Measurements from ENCODE around the gene RGS3.

GRCh38 chr9:113634596-113635515, 171.3 kb downstream of the RGS3 start:
- TF ChIP-seq POLR2A (IDR thresholded peaks at IDR 0.05) (no peak), POLR2AphosphoS5 (IDR thresholded peaks at IDR 0.05) (no peak), CTCF (IDR thresholded peaks at IDR 0.05 in 8 of 11, conservative IDR thresholded peaks at IDR 0.05 in 3 of 11) (no peak)
